ENCODE results near the gene ARHGEF19. TPM values are rescaled to one million over a fixed set of nuclear protein-coding genes. Genes with fewer than 3 reads are reported as not detected.

The ARHGEF19 gene
- polyA plus RNA-seq, 1 experiment = 11.6 TPM

DNA sequence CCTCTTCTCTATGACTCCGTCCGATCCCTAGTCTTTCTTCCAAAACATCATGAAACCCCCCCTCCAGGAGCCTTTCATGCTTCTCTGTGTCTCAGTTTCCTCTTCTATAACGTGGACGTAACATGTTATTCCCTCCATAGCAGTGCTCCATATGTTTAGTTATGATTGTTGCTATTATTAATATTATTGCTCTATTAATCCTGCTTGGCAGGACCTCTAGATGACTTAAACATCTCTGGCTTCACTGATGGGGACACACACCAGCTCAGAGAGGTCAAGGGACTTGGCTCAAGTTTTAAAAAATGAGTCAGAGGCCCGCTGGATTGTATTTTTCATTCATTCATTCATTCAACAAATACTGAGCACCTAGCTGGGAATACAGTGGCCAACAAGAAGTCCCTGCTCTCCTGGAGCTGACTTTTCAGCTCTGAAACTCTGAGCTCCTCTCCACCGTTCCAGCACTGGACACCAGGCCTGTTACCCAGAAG lies 24.9 kb upstream of the ARHGEF19 start:
- no peak for DNase-seq (ENCODE audit: low read depth)
- no peaks in the 10 kb centered on the region for H3K27me3 ChIP-seq (ENCODE audit: control insufficient read depth, insufficient read depth, low read length)
- TF ChIP-seq, protein P1, sequence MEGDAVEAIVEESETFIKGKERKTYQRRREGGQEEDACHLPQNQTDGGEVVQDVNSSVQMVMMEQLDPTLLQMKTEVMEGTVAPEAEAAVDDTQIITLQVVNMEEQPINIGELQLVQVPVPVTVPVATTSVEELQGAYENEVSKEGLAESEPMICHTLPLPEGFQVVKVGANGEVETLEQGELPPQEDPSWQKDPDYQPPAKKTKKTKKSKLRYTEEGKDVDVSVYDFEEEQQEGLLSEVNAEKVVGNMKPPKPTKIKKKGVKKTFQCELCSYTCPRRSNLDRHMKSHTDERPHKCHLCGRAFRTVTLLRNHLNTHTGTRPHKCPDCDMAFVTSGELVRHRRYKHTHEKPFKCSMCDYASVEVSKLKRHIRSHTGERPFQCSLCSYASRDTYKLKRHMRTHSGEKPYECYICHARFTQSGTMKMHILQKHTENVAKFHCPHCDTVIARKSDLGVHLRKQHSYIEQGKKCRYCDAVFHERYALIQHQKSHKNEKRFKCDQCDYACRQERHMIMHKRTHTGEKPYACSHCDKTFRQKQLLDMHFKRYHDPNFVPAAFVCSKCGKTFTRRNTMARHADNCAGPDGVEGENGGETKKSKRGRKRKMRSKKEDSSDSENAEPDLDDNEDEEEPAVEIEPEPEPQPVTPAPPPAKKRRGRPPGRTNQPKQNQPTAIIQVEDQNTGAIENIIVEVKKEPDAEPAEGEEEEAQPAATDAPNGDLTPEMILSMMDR (IDR thresholded peaks at IDR 0.05; ENCODE audit: insufficient read depth, low read depth, low read length) = no peak
- no peaks in the 10 kb centered on the region; the same call in 1 of the 2 replicates for H3K36me3 ChIP-seq (ENCODE audit: control insufficient read depth, insufficient read depth, low read length)
- CTCF ChIA-PET = interaction anchor here (0.8 to 1.9 kb wide), 6 partner anchors 11 to 158 kb away, joined by 3 to 9 read pairs (median 3); no protein-coding TSS in a partner anchor
- POLR2A ChIA-PET = no interaction called here
- H3K4me3 ChIP-seq (ENCODE audit: low read depth, low read length) = peak overlapping the region; percentile 58

DNA sequence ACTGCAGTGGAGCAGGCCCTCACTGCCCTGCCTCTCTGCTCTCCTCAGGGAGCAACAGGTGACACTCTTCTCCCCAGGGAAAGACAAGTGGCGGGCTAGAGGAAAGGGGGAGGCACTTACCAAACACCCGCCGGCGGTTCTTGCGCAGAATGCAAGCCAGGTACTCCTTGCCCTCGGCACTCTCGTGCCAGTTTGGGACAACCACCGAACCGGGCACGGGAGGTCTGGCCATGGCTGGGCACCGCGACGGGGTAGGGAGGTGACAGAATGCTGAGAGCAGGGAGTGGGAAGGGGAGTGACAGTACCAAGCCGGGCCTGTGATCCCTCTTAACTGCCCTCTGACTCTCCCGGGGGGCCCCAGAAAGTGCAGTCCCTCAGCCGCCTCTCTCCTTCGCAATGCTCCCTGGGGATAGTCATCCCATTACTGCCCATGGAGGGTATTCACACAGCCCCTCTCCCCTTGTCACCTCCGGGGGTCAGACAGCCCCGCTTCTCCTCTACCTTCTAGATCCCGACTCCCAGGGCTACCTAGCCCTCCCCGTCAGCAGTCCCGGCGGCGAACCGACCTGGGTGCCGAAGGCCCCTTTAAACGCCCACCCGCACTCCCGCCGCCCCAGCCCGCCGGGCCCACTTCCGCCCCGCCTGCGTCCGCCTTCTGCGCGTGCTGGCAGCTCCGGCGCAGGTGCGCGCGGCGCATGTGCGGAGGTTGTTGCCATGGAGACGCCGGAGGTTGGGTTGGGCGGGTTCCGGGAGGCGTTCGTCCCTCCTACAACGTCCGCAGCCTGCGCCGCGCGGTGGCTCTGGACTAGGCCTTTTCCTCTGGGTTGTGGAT lies 24.3 kb upstream of the ARHGEF19 start, which contains the start of gene CPLANE2:
Gene CPLANE2 (minus strand): TSS at position 673 of the 832 bp plus-strand sequence. CDS start 441 bp downstream, at position 232.
- Histone ChIP-seq H3K4me3 (ENCODE audit: low read depth, low read length) (peak within 1 kb of the TSS; percentile 58), H3K27me3 (ENCODE audit: control insufficient read depth, insufficient read depth, low read length) (no peaks in the 10 kb centered on the region), H3K36me3 (ENCODE audit: control insufficient read depth, insufficient read depth, low read length) (no peaks in the 10 kb centered on the region; the same call in 1 of the 2 replicates)
- CTCF ChIA-PET = interaction anchor here (0.8 to 2.5 kb wide), 8 partner anchors 11 to 163 kb away, joined by 3 to 9 read pairs (median 4); partner anchors contain the start of gene FAM131C
- POLR2A ChIA-PET = no interaction called here
- TF ChIP-seq, protein P1 (IDR thresholded peaks at IDR 0.05; ENCODE audit: insufficient read depth, low read depth, low read length) = 0 out of 2 replicates have a peak, but pooled peaks have one; percentile 6
- no peak for DNase-seq (ENCODE audit: low read depth)

DNA sequence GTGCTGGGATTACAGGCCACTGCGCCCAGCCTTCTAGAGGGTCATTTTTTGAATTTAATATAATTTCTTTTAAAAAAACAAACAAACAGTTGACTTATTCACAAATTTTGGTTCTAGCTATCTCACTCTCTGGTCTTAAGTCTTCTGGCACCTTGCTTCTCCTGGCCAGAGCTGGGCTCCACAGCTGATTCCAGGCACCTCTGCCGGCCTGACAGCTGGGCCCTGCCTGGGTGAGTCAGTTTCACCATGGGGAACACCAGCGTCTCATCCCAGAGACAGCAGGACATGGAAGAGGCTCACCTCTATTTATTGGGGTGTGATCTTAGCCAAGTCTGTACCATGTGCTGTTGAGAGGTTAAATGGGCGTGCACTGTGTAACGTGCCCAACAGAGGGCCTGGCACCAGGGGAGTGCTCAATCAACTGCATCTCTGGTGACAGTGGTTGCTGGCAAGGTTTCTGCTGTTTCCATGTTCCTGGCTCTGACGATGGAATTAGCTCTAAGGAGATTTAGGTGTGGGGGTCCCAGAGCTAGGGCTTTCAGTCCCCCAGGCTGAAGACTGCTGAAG lies 23.6 kb upstream of the ARHGEF19 start:
- TF ChIP-seq, protein P1 (IDR thresholded peaks at IDR 0.05; ENCODE audit: insufficient read depth, low read depth, low read length) = no peak
- Histone ChIP-seq H3K27me3 (ENCODE audit: control insufficient read depth, insufficient read depth, low read length) (no peaks in the 10 kb centered on the region), H3K36me3 (ENCODE audit: control insufficient read depth, insufficient read depth, low read length) (no peaks in the 10 kb centered on the region; the same call in 1 of the 2 replicates), H3K4me3 (ENCODE audit: low read depth, low read length) (peak overlapping the region; percentile 58)
- ChIA-PET CTCF (interaction anchor here (0.9 to 2.5 kb wide), 4 partner anchors 19 to 163 kb away, joined by 3 to 7 read pairs (median 5); partner anchors contain the start of gene FAM131C), POLR2A (no interaction called here)
- no peak for DNase-seq (ENCODE audit: low read depth)

DNA sequence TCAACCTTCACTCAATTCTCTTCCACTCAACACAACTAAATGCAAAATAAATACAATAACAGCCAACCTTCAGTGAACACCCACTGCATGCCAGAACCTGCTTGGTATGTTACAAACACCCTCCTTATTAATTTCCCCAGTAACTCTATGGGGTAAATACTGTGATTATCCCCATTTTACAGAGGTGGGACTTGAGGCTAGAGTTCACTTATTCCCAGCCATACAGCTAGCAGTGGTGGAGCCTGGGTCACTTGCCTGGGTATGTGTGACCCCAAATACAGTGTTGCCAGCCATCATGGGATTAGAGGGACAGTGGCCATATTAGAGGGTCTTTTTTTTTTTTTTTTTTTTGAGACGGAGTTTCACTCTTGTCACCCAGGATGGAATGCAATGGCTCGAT lies 22.9 kb upstream of the ARHGEF19 start:
- ChIA-PET POLR2A (no interaction called here), CTCF (interaction anchor here (0.9 to 2.5 kb wide), 6 partner anchors 13 to 162 kb away, joined by 3 to 7 read pairs (median 4); partner anchors contain the start of gene FAM131C)
- DNase-seq (ENCODE audit: low read depth) = no peak
- Histone ChIP-seq H3K36me3 (ENCODE audit: control insufficient read depth, insufficient read depth, low read length) (no peaks in the 10 kb centered on the region; the same call in 1 of the 2 replicates), H3K27me3 (ENCODE audit: control insufficient read depth, insufficient read depth, low read length) (no peaks in the 10 kb centered on the region), H3K4me3 (ENCODE audit: low read depth, low read length) (no peak overlapping the region)
- TF ChIP-seq, protein P1 (IDR thresholded peaks at IDR 0.05; ENCODE audit: insufficient read depth, low read depth, low read length) = no peak

DNA sequence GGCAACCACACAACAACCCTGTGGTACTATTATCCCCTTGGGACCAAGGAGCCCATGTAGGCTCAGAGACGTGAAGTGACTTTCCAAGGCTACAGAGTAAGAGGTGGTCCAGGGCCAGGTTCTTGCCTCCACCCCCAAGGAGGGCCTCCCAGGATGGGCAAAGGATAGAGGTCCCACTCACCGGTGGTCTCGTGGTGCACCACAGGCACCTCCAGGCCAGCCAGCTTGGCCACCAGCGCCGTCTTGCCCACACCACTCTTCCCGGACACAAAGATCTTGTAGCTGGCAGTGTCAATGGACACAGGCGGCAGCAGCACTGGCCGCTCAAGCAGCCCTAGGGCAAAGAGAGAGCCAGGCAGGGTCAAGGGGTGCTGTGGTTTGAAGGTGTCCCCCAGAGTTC lies 21.0 kb upstream of the ARHGEF19 start:
- no peaks in the 10 kb centered on the region; the same call in 1 of the 2 replicates for H3K36me3 ChIP-seq (ENCODE audit: control insufficient read depth, insufficient read depth, low read length)
- TF ChIP-seq, protein P1 (IDR thresholded peaks at IDR 0.05; ENCODE audit: insufficient read depth, low read depth, low read length) = no peak
- CTCF ChIA-PET = interaction anchor here (0.6 to 1.4 kb wide), 3 partner anchors 11 to 14 kb away, joined by 3 to 6 read pairs (median 6); no protein-coding TSS in a partner anchor
- DNase-seq (ENCODE audit: low read depth) = no peak
- H3K4me3 ChIP-seq (ENCODE audit: low read depth, low read length) = no peak overlapping the region
- no peaks in the 10 kb centered on the region; the same call in 1 of the 2 replicates for H3K27me3 ChIP-seq (ENCODE audit: control insufficient read depth, insufficient read depth, low read length)
- POLR2A ChIA-PET = no interaction called here

Measured in BJ (cell line).